ENCODE measurements around the gene MYBPC1. TPM values are rescaled to one million over a fixed set of nuclear protein-coding genes. Genes with fewer than 3 reads are reported as not detected.

MYBPC1 gene
- total and polyA plus RNA-seq, 2 of the 13 experiments (the other 11 are each of a cell fraction or from before 2014, with no cell fraction given): 0.31 to 0.53 TPM

DNA sequence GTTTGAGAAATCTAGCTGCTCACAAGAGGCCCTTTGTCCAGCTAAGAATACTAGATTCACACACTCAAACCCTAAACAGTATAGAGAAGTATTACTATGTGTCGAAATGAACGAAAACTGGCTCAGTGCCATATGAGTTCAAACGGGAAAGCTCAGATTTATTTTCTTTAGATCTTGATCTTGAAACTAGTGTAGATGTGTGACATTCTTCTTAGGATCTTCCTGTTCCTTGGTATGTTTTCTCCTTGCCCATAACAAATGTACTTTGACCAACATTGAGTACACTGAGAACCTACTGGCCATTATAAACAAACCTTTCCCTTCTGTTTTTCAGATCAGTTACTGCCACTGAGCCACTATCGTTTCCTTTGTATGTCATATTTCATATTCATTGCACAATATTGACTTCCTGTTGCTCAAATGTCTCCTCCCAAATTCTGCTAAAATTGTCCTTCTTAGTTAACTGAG lies 21.3 kb downstream of the MYBPC1 start (continued):
- 0 out of 2 replicates have a peak, but pooled peaks have one; percentile 39 for TF ChIP-seq ZBTB39 (CRISPR knock-in tag; IDR thresholded peaks at IDR 0.05)
- peak; percentile 46; the same call in 1 of the 2 replicates for TF ChIP-seq ZBTB25 (CRISPR knock-in tag; IDR thresholded peaks at IDR 0.05)
- TF ChIP-seq, protein P1, sequence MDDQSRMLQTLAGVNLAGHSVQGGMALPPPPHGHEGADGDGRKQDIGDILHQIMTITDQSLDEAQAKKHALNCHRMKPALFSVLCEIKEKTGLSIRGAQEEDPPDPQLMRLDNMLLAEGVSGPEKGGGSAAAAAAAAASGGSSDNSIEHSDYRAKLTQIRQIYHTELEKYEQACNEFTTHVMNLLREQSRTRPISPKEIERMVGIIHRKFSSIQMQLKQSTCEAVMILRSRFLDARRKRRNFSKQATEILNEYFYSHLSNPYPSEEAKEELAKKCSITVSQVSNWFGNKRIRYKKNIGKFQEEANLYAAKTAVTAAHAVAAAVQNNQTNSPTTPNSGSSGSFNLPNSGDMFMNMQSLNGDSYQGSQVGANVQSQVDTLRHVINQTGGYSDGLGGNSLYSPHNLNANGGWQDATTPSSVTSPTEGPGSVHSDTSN (CRISPR knock-in tag; IDR thresholded peaks at IDR 0.05; ENCODE audit: borderline replicate concordance): no peak
- no peak for TF ChIP-seq ARHGAP35 (CRISPR knock-in tag; IDR thresholded peaks at IDR 0.05; ENCODE audit: borderline replicate concordance)
- TF ChIP-seq SIX1 (CRISPR knock-in tag; IDR thresholded peaks at IDR 0.05; ENCODE audit: borderline replicate concordance): no peak
- TF ChIP-seq MED8 (CRISPR knock-in tag; IDR thresholded peaks at IDR 0.05; ENCODE audit: insufficient replicate concordance): no peak
- 0 out of 2 replicates have a peak, but pooled peaks have one; percentile 23 for TF ChIP-seq TARDBP (CRISPR knock-in tag; IDR thresholded peaks at IDR 0.05)
- TF ChIP-seq ZNF550 (CRISPR knock-in tag; IDR thresholded peaks at IDR 0.05; ENCODE audit: borderline replicate concordance): no peak
- TF ChIP-seq ZNF431 (CRISPR knock-in tag; IDR thresholded peaks at IDR 0.05; ENCODE audit: borderline replicate concordance, low read depth): no peak
- TF ChIP-seq RXRB (CRISPR knock-in tag; IDR thresholded peaks at IDR 0.05; ENCODE audit: borderline replicate concordance): peak; percentile 69
- peak; percentile 71 for TF ChIP-seq TEAD3 (CRISPR knock-in tag; optimal IDR thresholded peaks at IDR 0.05; ENCODE audit: borderline replicate concordance)
- TF ChIP-seq, protein P2, sequence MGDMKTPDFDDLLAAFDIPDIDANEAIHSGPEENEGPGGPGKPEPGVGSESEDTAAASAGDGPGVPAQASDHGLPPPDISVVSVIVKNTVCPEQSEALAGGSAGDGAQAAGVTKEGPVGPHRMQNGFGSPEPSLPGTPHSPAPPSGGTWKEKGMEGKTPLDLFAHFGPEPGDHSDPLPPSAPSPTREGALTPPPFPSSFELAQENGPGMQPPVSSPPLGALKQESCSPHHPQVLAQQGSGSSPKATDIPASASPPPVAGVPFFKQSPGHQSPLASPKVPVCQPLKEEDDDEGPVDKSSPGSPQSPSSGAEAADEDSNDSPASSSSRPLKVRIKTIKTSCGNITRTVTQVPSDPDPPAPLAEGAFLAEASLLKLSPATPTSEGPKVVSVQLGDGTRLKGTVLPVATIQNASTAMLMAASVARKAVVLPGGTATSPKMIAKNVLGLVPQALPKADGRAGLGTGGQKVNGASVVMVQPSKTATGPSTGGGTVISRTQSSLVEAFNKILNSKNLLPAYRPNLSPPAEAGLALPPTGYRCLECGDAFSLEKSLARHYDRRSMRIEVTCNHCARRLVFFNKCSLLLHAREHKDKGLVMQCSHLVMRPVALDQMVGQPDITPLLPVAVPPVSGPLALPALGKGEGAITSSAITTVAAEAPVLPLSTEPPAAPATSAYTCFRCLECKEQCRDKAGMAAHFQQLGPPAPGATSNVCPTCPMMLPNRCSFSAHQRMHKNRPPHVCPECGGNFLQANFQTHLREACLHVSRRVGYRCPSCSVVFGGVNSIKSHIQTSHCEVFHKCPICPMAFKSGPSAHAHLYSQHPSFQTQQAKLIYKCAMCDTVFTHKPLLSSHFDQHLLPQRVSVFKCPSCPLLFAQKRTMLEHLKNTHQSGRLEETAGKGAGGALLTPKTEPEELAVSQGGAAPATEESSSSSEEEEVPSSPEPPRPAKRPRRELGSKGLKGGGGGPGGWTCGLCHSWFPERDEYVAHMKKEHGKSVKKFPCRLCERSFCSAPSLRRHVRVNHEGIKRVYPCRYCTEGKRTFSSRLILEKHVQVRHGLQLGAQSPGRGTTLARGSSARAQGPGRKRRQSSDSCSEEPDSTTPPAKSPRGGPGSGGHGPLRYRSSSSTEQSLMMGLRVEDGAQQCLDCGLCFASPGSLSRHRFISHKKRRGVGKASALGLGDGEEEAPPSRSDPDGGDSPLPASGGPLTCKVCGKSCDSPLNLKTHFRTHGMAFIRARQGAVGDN (CRISPR knock-in tag; IDR thresholded peaks at IDR 0.05): no peak
- TF ChIP-seq, protein P3, sequence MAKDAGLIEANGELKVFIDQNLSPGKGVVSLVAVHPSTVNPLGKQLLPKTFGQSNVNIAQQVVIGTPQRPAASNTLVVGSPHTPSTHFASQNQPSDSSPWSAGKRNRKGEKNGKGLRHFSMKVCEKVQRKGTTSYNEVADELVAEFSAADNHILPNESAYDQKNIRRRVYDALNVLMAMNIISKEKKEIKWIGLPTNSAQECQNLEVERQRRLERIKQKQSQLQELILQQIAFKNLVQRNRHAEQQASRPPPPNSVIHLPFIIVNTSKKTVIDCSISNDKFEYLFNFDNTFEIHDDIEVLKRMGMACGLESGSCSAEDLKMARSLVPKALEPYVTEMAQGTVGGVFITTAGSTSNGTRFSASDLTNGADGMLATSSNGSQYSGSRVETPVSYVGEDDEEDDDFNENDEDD (CRISPR knock-in tag; IDR thresholded peaks at IDR 0.05; ENCODE audit: borderline replicate concordance): no peak
- TF ChIP-seq DR1 (CRISPR knock-in tag; IDR thresholded peaks at IDR 0.05): no peak
- no peak for TF ChIP-seq CENPBD1 (CRISPR knock-in tag; IDR thresholded peaks at IDR 0.05; ENCODE audit: borderline replicate concordance, low read depth)
- no peak for TF ChIP-seq ZNF672 (CRISPR knock-in tag; IDR thresholded peaks at IDR 0.05)
- TF ChIP-seq JARID2 (CRISPR knock-in tag; IDR thresholded peaks at IDR 0.05; ENCODE audit: insufficient replicate concordance): no peak
- no peak for TF ChIP-seq RFX1 (IDR thresholded peaks at IDR 0.05)
- TF ChIP-seq ERF (CRISPR knock-in tag; IDR thresholded peaks at IDR 0.05): 0 out of 2 replicates have a peak, but pooled peaks have one; percentile 44
- peak; percentile 50; the same call in 1 of the 2 replicates for TF ChIP-seq FOXO1 (CRISPR knock-in tag; IDR thresholded peaks at IDR 0.05)
